Effector memory CD4-positive, alpha-beta T cell (primary cell): ENCODE measurements around the gene ERBB4.
"Not testable (repeated sequence)": the region's sequence is repeated elsewhere in the genome, so short reads cannot be mapped to it uniquely, and the experiment has no call there.

Experiments used
- DNase-seq, 3 donors: peaks; one replicate each; pipeline ENCODE4 v3.0.0-alpha.2; 2020
- H3K27ac ChIP-seq: 2 replicates; pipeline ENCODE4 v1.7.0; 2013; ENCODE audit warnings: mild to moderate bottlenecking, low read length, moderate library complexity; ENCODE audit not compliant: insufficient read depth, poor library complexity, severe bottlenecking
- H3K27me3 ChIP-seq: replicated peaks from 2 replicates; pipeline ENCODE4 v1.7.0; 2013; ENCODE audit warnings: mild to moderate bottlenecking, low read length; ENCODE audit not compliant: insufficient read depth, control insufficient read depth, poor library complexity, severe bottlenecking
- H3K36me3 ChIP-seq: 2 replicates; pipeline ENCODE4 v1.7.0; 2013; ENCODE audit warnings: mild to moderate bottlenecking, low read length, moderate library complexity; ENCODE audit not compliant: control insufficient read depth, insufficient read depth
- H3K4me1 ChIP-seq: 2 replicates; pipeline ENCODE4 v1.7.0; 2013; ENCODE audit warnings: low read length, mild to moderate bottlenecking; ENCODE audit not compliant: control insufficient read depth, insufficient read depth, poor library complexity, severe bottlenecking
- H3K4me3 ChIP-seq: 2 replicates; pipeline ENCODE4 v1.7.0; 2013; ENCODE audit warnings: low read length, low read depth, mild to moderate bottlenecking; ENCODE audit not compliant: insufficient read depth, poor library complexity, severe bottlenecking
- H3K9me3 ChIP-seq: 2 replicates; pipeline ENCODE4 v1.7.0; 2013; ENCODE audit warnings: mild to moderate bottlenecking, low read length, moderate library complexity; ENCODE audit not compliant: control insufficient read depth

Gene ERBB4

DNA sequence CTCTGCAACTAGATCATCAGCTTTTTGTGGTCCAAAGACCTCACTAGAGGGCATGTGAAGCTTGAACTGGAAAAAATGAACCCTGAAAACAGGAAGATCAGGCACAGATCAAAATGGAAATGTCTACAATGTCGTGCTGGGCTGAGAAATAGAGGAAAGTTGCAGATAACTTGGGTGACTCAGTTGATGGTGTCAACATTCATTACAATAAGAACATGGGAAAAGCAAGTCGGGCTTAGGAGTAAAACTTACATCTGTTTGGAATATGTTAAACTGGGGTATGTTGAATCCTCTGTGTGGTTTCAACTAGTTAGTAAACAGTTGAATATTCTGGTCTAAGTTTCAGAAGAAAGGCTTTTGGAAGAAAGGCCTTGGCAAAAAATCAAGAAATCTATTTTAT is 940.4 kb downstream of the ERBB4 start:
- no peaks in the 10 kb centered on the region for H3K9me3 ChIP-seq
- no peak overlapping the region for H3K4me3 ChIP-seq
- H3K27ac ChIP-seq, result no peak overlapping the region
- no peak for DNase-seq
- H3K27me3 ChIP-seq, result no peaks in the 10 kb centered on the region
- no peaks in the 10 kb centered on the region for H3K4me1 ChIP-seq
- no peaks in the 10 kb centered on the region for H3K36me3 ChIP-seq

- not testable (repeated sequence) for H3K36me3 ChIP-seq, DNase-seq, H3K27ac ChIP-seq, H3K4me1 ChIP-seq, H3K9me3 ChIP-seq, H3K4me3 ChIP-seq, H3K27me3 ChIP-seq
Observed at GRCh38 chr2:211592006-211592405, 946.6 kb downstream of the ERBB4 start.

- H3K4me3 ChIP-seq, result no peak overlapping the region
- DNase-seq, result no peak
- no peaks in the 10 kb centered on the region for H3K27me3 ChIP-seq
- H3K4me1 ChIP-seq, result no peaks in the 10 kb centered on the region
- no peaks in the 10 kb centered on the region for H3K36me3 ChIP-seq
- no peaks in the 10 kb centered on the region for H3K9me3 ChIP-seq
- H3K27ac ChIP-seq, result no peak overlapping the region
Observed at GRCh38 chr2:211591426-211591825, 947.2 kb downstream of the ERBB4 start.

- Histone ChIP-seq H3K4me1 (no peaks in the 10 kb centered on the region), H3K4me3 (no peak overlapping the region), H3K27me3 (no peaks in the 10 kb centered on the region), H3K36me3 (no peaks in the 10 kb centered on the region), H3K9me3 (no peaks in the 10 kb centered on the region), H3K27ac (no peak overlapping the region)
- DNase-seq, result no peak
Observed at GRCh38 chr2:211568439-211568838, 970.2 kb downstream of the ERBB4 start.

DNA sequence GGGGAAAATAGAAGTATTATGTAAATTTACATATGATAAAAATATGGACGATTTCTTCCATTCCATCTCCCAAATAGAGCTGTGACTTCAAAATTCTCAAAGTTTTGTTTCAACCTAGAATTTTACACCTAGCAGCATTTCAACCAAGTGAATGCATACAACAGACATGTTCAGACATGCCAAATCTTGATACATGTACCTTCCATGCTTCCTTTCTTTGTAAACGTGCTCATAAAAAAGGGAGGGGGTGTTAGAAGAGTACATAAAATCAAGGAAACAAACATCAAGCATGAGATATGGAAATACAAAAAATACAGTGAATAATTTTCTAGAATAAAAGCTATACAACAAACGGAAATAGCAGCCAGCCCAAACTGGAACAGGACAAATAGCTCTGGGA is 974.2 kb downstream of the ERBB4 start:
- H3K9me3 ChIP-seq, result no peaks in the 10 kb centered on the region
- H3K36me3 ChIP-seq, result no peaks in the 10 kb centered on the region
- H3K27ac ChIP-seq, result no peak overlapping the region
- no peaks in the 10 kb centered on the region for H3K27me3 ChIP-seq
- no peak for DNase-seq
- H3K4me1 ChIP-seq, result no peaks in the 10 kb centered on the region
- no peak overlapping the region for H3K4me3 ChIP-seq

- H3K36me3 ChIP-seq, result no peaks in the 10 kb centered on the region
- H3K4me3 ChIP-seq, result no peak overlapping the region
- no peaks in the 10 kb centered on the region for H3K4me1 ChIP-seq
- H3K9me3 ChIP-seq, result no peaks in the 10 kb centered on the region
- H3K27ac ChIP-seq, result no peak overlapping the region
- H3K27me3 ChIP-seq, result no peaks in the 10 kb centered on the region
- no peak for DNase-seq
Observed at GRCh38 chr2:211545582-211545981, 993.0 kb downstream of the ERBB4 start.

DNA sequence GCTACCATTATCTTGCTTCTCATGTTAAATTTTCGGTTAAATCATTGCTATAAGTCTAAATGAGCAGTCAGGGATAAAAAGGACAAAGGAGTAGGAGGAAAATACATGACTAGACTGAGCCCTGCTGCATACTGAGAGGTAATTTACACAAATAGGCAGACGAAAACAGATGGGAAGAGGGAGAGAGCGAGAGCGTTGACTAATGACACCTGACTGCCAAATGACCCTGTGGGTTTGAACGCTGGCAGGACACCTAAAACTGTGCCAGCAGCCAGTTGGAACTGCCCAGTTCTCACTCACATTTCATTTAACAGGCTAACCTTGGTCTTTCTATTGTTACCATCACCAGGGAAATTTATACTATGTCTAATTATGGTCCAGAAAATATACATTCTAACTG is 1004.0 kb downstream of the ERBB4 start:
- Histone ChIP-seq H3K27me3 (no peaks in the 10 kb centered on the region), H3K4me1 (no peaks in the 10 kb centered on the region), H3K27ac (no peak overlapping the region), H3K4me3 (no peak overlapping the region), H3K36me3 (no peaks in the 10 kb centered on the region), H3K9me3 (no peaks in the 10 kb centered on the region)
- no peak for DNase-seq

DNA sequence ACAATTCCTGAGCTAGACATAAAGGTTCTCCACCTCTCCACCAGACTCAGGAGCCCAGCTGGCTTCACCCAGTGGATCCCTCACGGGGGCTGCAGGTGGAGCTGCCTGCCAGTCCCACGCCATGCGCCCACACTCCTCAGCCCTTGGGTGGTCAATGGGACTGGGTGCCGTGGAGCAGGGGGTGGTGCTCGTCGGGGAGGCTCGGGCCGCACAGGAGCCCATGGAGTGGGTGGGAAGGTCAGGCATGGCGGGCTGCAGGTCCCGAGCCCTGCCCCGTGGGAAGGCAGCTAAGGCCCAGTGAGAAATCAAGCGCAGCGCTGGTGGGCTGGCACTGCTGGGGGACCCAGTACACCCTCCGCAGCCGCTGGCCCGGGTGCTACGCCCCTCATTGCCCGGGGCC is 1014.4 kb downstream of the ERBB4 start:
- H3K9me3 ChIP-seq, DNase-seq, H3K36me3 ChIP-seq, H3K4me3 ChIP-seq, H3K27ac ChIP-seq, H3K4me1 ChIP-seq, H3K27me3 ChIP-seq: not testable (repeated sequence)

GRCh38 chr2:211516537-211516936 is 1022.1 kb downstream of the ERBB4 start:
- Histone ChIP-seq H3K27ac (no peak overlapping the region), H3K9me3 (no peaks in the 10 kb centered on the region), H3K36me3 (no peaks in the 10 kb centered on the region), H3K4me3 (no peak overlapping the region), H3K4me1 (no peaks in the 10 kb centered on the region), H3K27me3 (no peaks in the 10 kb centered on the region)
- DNase-seq, result no peak

- H3K27me3 ChIP-seq, result no peaks in the 10 kb centered on the region
- no peak for DNase-seq
- no peak overlapping the region for H3K27ac ChIP-seq
- no peaks in the 10 kb centered on the region for H3K9me3 ChIP-seq
- no peaks in the 10 kb centered on the region for H3K4me1 ChIP-seq
- H3K36me3 ChIP-seq, result no peaks in the 10 kb centered on the region
- no peak overlapping the region for H3K4me3 ChIP-seq
Observed at GRCh38 chr2:211514049-211514448, 1024.6 kb downstream of the ERBB4 start.

GRCh38 chr2:211513446-211513845 is 1025.2 kb downstream of the ERBB4 start:
- no peak for DNase-seq
- Histone ChIP-seq H3K4me3 (no peak overlapping the region), H3K27me3 (no peaks in the 10 kb centered on the region)

More at GRCh38 chr2:211513446-211513845, 1025.2 kb downstream of the ERBB4 start:
- Histone ChIP-seq H3K9me3 (no peaks in the 10 kb centered on the region), H3K27ac (no peak overlapping the region), H3K4me1 (no peaks in the 10 kb centered on the region), H3K36me3 (no peaks in the 10 kb centered on the region)
